H9 (cell line): Measurements from ENCODE around the gene CCSER1. TPM values are rescaled to one million over a fixed set of nuclear protein-coding genes. Genes with fewer than 3 reads are reported as not detected.

Experiments
- DNase-seq: peaks from one replicate; pipeline ENCODE4 v3.0.0-alpha.2; 2017
- H2AFZ ChIP-seq: one replicate; pipeline ENCODE4 v1.6.1; 2013; ENCODE audit warnings: mild to moderate bottlenecking, low read length, control low read depth, moderate library complexity
- H2AK5ac ChIP-seq: 2 replicates; pipeline ENCODE4 v1.6.1; 2013; ENCODE audit warnings: low read length, control low read depth, mixed read lengths; ENCODE audit not compliant: insufficient read length
- H2BK120ac ChIP-seq: one replicate; pipeline ENCODE4 v1.6.1; 2013; ENCODE audit warnings: low read depth, mild to moderate bottlenecking, low read length, control low read depth, inconsistent platforms; ENCODE audit not compliant: poor library complexity, severe bottlenecking
- H2BK12ac ChIP-seq: 2 replicates; pipeline ENCODE4 v1.6.1; 2013; ENCODE audit warnings: low read length, control low read depth, mixed read lengths, low read depth; ENCODE audit not compliant: insufficient read length
- H2BK15ac ChIP-seq: 2 replicates; pipeline ENCODE4 v1.6.1; 2013; ENCODE audit warnings: low read depth, low read length, control low read depth
- H2BK20ac ChIP-seq: one replicate; pipeline ENCODE4 v1.6.1; 2013; ENCODE audit warnings: low read depth, mild to moderate bottlenecking, low read length, control low read depth, inconsistent platforms; ENCODE audit not compliant: poor library complexity, severe bottlenecking
- H2BK5ac ChIP-seq: 2 replicates; pipeline ENCODE4 v1.6.1; 2013; ENCODE audit warnings: low read length, control low read depth, mixed read lengths; ENCODE audit not compliant: insufficient read length
- H3K14ac ChIP-seq: 2 replicates; pipeline ENCODE4 v1.6.1; 2013; ENCODE audit warnings: low read length, control low read depth; ENCODE audit not compliant: insufficient read depth
- H3K18ac ChIP-seq: 2 replicates; pipeline ENCODE4 v1.6.1; 2013; ENCODE audit warnings: low read depth, mild to moderate bottlenecking, mixed read lengths, low read length, control low read depth; ENCODE audit not compliant: insufficient read length
- H3K23ac ChIP-seq: 2 replicates; pipeline ENCODE4 v1.6.1; 2013; ENCODE audit warnings: low read length, control low read depth, mixed read lengths, low read depth; ENCODE audit not compliant: insufficient read length
- H3K23me2 ChIP-seq: 2 replicates; pipeline ENCODE4 v1.6.1; 2013; ENCODE audit warnings: low read depth, mild to moderate bottlenecking, mixed read lengths, low read length, control low read depth; ENCODE audit not compliant: insufficient read length, poor library complexity, severe bottlenecking
- H3K27ac ChIP-seq: 2 replicates; pipeline ENCODE4 v1.5.1; 2013; ENCODE audit warnings: low read length, control low read depth, mixed read lengths, low read depth; ENCODE audit not compliant: insufficient read length
- H3K27me3 ChIP-seq: 2 replicates; pipeline ENCODE4 v1.6.1; 2013; ENCODE audit warnings: low read length, control low read depth, inconsistent platforms; ENCODE audit not compliant: insufficient read depth
- H3K4ac ChIP-seq: 2 replicates; pipeline ENCODE4 v1.6.1; 2013; ENCODE audit warnings: low read depth, mild to moderate bottlenecking, control low read depth, inconsistent platforms, low read length, moderate library complexity
- H3K4me1 ChIP-seq: 2 replicates; pipeline ENCODE4 v1.6.1; 2013; ENCODE audit warnings: low read length, control low read depth, inconsistent platforms; ENCODE audit not compliant: insufficient read depth
- H3K4me2 ChIP-seq: 2 replicates; pipeline ENCODE4 v1.6.1; 2013; ENCODE audit warnings: low read length, control low read depth, mixed read lengths; ENCODE audit not compliant: insufficient read length, insufficient read depth
- H3K56ac ChIP-seq: 2 replicates; pipeline ENCODE4 v1.6.1; 2013; ENCODE audit warnings: low read depth, mild to moderate bottlenecking, mixed read lengths, low read length, control low read depth; ENCODE audit not compliant: insufficient read length
- H3K79me1 ChIP-seq: 2 replicates; pipeline ENCODE4 v1.6.1; 2013; ENCODE audit warnings: low read depth, mild to moderate bottlenecking, moderate library complexity, low read length, control low read depth, inconsistent platforms; ENCODE audit not compliant: insufficient read depth, poor library complexity, severe bottlenecking
- H3K79me2 ChIP-seq: 2 replicates; pipeline ENCODE4 v1.6.1; 2013; ENCODE audit warnings: low read length, control low read depth, inconsistent platforms; ENCODE audit not compliant: insufficient read depth
- H3K9ac ChIP-seq: 2 replicates; pipeline ENCODE4 v1.6.1; 2013; ENCODE audit warnings: low read length, control low read depth, mixed read lengths; ENCODE audit not compliant: insufficient read length; ENCODE audit errors: extremely low read depth
- H3K9me3 ChIP-seq: one replicate; pipeline ENCODE4 v1.6.1; 2013; ENCODE audit warnings: low read depth, low read length, inconsistent platforms; ENCODE audit not compliant: control insufficient read depth
- H3T11ph ChIP-seq: one replicate; pipeline ENCODE4 v1.6.1; 2013; ENCODE audit warnings: mild to moderate bottlenecking, low read length, control low read depth, inconsistent platforms
- H4K20me1 ChIP-seq: one replicate; pipeline ENCODE4 v1.6.1; 2013; ENCODE audit not compliant: control insufficient read depth, insufficient read length, insufficient read depth
- H4K5ac ChIP-seq: 2 replicates; pipeline ENCODE4 v1.6.1; 2013; ENCODE audit warnings: low read depth, mild to moderate bottlenecking, mixed read lengths, low read length, control low read depth; ENCODE audit not compliant: insufficient read length
- H4K8ac ChIP-seq: replicated peaks from 2 replicates; pipeline ENCODE4 v1.6.1; 2013; ENCODE audit warnings: low read length, control low read depth, mixed read lengths, low read depth; ENCODE audit not compliant: insufficient read length
- H4K91ac ChIP-seq: 2 replicates; pipeline ENCODE4 v1.6.1; 2013; ENCODE audit warnings: low read depth, mild to moderate bottlenecking, moderate library complexity, mixed read lengths, low read length, control low read depth; ENCODE audit not compliant: insufficient read length
- H3K27ac Mint-ChIP-seq, 3 experiments: 2 replicates in 2 of 3; 3 replicates in 1 of 3; pipeline ENCODE4 v1.8.0; 2020 to 2021; ENCODE audit warnings: mixed read lengths in 3 of 3, mild to moderate bottlenecking in 1 of 3, moderate library complexity in 1 of 3
- H3K27me3 Mint-ChIP-seq: 2 replicates; pipeline ENCODE4 v1.8.0; 2021; ENCODE audit warnings: low read depth, mild to moderate bottlenecking, moderate library complexity, mixed read lengths
- H3K36me3 Mint-ChIP-seq, 3 experiments: 2 replicates in 2 of 3; 3 replicates in 1 of 3; pipeline ENCODE4 v1.8.0; 2020 to 2021; ENCODE audit warnings: low read depth in 3 of 3, mixed read lengths in 3 of 3; ENCODE audit not compliant: insufficient read depth in 1 of 3
- H3K4me1 Mint-ChIP-seq, 2 experiments: 2 replicates each; pipeline ENCODE4 v1.8.0; 2020; ENCODE audit warnings: mixed read lengths in 2 of 2
- H3K4me3 Mint-ChIP-seq, 2 experiments: 2 replicates in 1 of 2; 3 replicates in 1 of 2; pipeline ENCODE4 v1.8.0; 2020 to 2021; ENCODE audit warnings: mild to moderate bottlenecking in 2 of 2, mixed read lengths in 2 of 2, moderate library complexity in 1 of 2
- H3K9me3 Mint-ChIP-seq, 2 experiments: 2 replicates in 1 of 2; 3 replicates in 1 of 2; pipeline ENCODE4 v1.8.0; 2020; ENCODE audit warnings: mild to moderate bottlenecking in 2 of 2, mixed read lengths in 2 of 2, moderate library complexity in 1 of 2
- WGBS: extraction: QIAGEN DNeasy Blood & Tissue Kit; methylation state at CpG from one replicate; pipeline ENCODE4 v1.1.7; 2013; ENCODE audit warnings: missing lambda C conversion rate, low lambda C conversion rate, mixed read lengths; ENCODE audit not compliant: insufficient read length; ENCODE audit errors: extremely low coverage; 5-methylcytosine and 5-hydroxymethylcytosine counted together
- total RNA-seq: library from RNA; stranded (reverse); gene quantifications from 2 replicates; pipeline ENCODE4 v1.2.1, GENCODE V29; 2021
- TF ChIP-seq, protein P1 (sequence below): fragments of 200-600 bp; sonication (generic); conservative IDR thresholded peaks from 3 replicates; pipeline ENCODE4 v1.8.0; 2021; ENCODE audit warnings: antibody characterized with exemption, mild to moderate bottlenecking

The CCSER1 gene
- total RNA-seq, 1 experiment from 2014 or later, result 0.37 TPM

DNA sequence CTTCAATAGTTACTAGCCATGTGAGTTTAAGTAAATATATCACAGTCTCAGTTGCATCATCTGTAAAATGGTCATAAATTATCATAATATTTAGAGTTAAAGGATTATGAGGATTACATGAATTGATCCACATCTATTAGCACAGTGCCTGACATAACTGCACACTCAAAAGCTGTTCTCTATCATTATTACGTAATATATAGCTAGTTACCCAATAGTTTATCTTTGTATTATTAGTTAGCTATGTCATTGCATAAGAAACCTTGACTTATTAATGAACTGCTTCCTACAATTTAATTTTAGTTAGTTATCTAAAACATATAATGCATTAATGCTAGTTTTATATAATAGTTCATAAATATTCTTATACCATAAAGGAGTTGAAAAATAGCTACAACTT lies 1099.7 kb downstream of the CCSER1 start:
- Histone ChIP-seq H3K4me1 (no peaks in the 10 kb centered on the region), H2BK120ac (no peak overlapping the region), H2BK15ac (no peak overlapping the region), H2BK5ac (no peak overlapping the region), H4K8ac (no peak overlapping the region), H2BK20ac (no peak overlapping the region), H3K9ac (no peak overlapping the region), H3K4me2 (no peak overlapping the region), H4K5ac (no peak overlapping the region), H3K27ac (no peak overlapping the region), H3K79me1 (no peaks in the 10 kb centered on the region), H3K18ac (no peak overlapping the region), H2AFZ (no peak overlapping the region), H3K23me2 (no peaks in the 10 kb centered on the region), H3K14ac (no peak overlapping the region), H3T11ph (no peak overlapping the region), H2BK12ac (no peak overlapping the region), H3K79me2 (no peaks in the 10 kb centered on the region), H4K91ac (no peak overlapping the region), H2AK5ac (no peak overlapping the region), H3K9me3 (no peaks in the 10 kb centered on the region), H4K20me1 (no peaks in the 10 kb centered on the region), H3K23ac (no peak overlapping the region), H3K56ac (no peak overlapping the region), H3K27me3 (no peaks in the 10 kb centered on the region), H3K4ac (no peak overlapping the region)
- TF ChIP-seq, protein P1, sequence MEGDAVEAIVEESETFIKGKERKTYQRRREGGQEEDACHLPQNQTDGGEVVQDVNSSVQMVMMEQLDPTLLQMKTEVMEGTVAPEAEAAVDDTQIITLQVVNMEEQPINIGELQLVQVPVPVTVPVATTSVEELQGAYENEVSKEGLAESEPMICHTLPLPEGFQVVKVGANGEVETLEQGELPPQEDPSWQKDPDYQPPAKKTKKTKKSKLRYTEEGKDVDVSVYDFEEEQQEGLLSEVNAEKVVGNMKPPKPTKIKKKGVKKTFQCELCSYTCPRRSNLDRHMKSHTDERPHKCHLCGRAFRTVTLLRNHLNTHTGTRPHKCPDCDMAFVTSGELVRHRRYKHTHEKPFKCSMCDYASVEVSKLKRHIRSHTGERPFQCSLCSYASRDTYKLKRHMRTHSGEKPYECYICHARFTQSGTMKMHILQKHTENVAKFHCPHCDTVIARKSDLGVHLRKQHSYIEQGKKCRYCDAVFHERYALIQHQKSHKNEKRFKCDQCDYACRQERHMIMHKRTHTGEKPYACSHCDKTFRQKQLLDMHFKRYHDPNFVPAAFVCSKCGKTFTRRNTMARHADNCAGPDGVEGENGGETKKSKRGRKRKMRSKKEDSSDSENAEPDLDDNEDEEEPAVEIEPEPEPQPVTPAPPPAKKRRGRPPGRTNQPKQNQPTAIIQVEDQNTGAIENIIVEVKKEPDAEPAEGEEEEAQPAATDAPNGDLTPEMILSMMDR, result no peak
- H3K4me3 Mint-ChIP-seq, result no peak overlapping the region
- H3K27me3 Mint-ChIP-seq, result no peaks in the 10 kb centered on the region
- H3K36me3 Mint-ChIP-seq, result no peaks in the 10 kb centered on the region
- H3K27ac Mint-ChIP-seq, result no peak overlapping the region
- peaks cover 2% of the 10 kb centered on the region in 2 experiments; a peak in 2 of 4 replicates for H3K4me1 Mint-ChIP-seq
- DNase-seq, result no peak
- H3K9me3 Mint-ChIP-seq, result no peaks in the 10 kb centered on the region; a peak in 2 of 5 replicates
- WGBS, result no CpG with 5 or more reads among the region's 1 CpG
